ENCODE results near the gene HTATSF1. TPM values are rescaled to one million over a fixed set of nuclear protein-coding genes. Genes with fewer than 3 reads are reported as not detected.

Gene HTATSF1
- polyA plus RNA-seq, 1 donor (not counting 4 experiments of a cell fraction or from before 2014, with no cell fraction given): 3.1 TPM

- no peaks in the 10 kb centered on the region for H3K27me3 ChIP-seq (ENCODE audit: control insufficient read depth, extremely low read depth, insufficient read depth, low read length)
- no peak for TF ChIP-seq CTCF (optimal IDR thresholded peaks at IDR 0.05 in 1 of 3, IDR thresholded peaks at IDR 0.05 in 1 of 3, conservative IDR thresholded peaks at IDR 0.05 in 1 of 3; ENCODE audit: extremely low read depth in 1 of 3, insufficient read depth in 2 of 3, low read length in 3 of 3)
- TF ChIP-seq EZH2 (IDR thresholded peaks at IDR 0.05; ENCODE audit: low read length): no peak
- H3K9me3 ChIP-seq (ENCODE audit: control insufficient read depth, low read depth, low read length): no peaks in the 10 kb centered on the region
- H3K4me1 ChIP-seq (ENCODE audit: control insufficient read depth, extremely low read depth, insufficient read depth, low read length): no peaks in the 10 kb centered on the region
- dilution Hi-C loops (cut with MboI; ENCODE audit: extremely low pct_ligation_motif_present, low sequenced_read_pairs): no loop called here
- H4K20me1 ChIP-seq (ENCODE audit: control insufficient read depth, extremely low read depth, insufficient read depth, low read length): no peaks in the 10 kb centered on the region
- H3K4me3 ChIP-seq (ENCODE audit: control insufficient read depth in 2 of 3, extremely low read depth in 1 of 3, insufficient read depth in 2 of 3, low read depth in 1 of 3, low read length in 3 of 3): no peak overlapping the region
- no peak overlapping the region for H3K9ac ChIP-seq (ENCODE audit: control insufficient read depth, extremely low read depth, insufficient read depth, low read length)
- no peak overlapping the region for H3K4me2 ChIP-seq (ENCODE audit: control insufficient read depth, extremely low read depth, insufficient read depth, low read depth, low read length)
- DNase-seq (ENCODE audit: low read depth, low spot score) (no peak), FAIRE-seq (no peak)
- no peak overlapping the region for H2AFZ ChIP-seq (ENCODE audit: control insufficient read depth, low read length)
- no peaks in the 10 kb centered on the region for H3K9me1 ChIP-seq (ENCODE audit: control insufficient read depth, extremely low read depth, insufficient read depth, low read length)
- no peaks in the 10 kb centered on the region for H3K36me3 ChIP-seq (ENCODE audit: control insufficient read depth in 2 of 2, extremely low read depth in 1 of 2, insufficient read depth in 2 of 2, low read length in 2 of 2)
- H3K27ac ChIP-seq (ENCODE audit: control insufficient read depth, insufficient read depth, low read length): no peak overlapping the region
- H3K79me2 ChIP-seq (ENCODE audit: control insufficient read depth, insufficient read depth, low read length): peaks cover 20% of the 10 kb centered on the region
Measured at GRCh38 chrX:136495043-136495442, 2.3 kb upstream of the HTATSF1 start.

- TF ChIP-seq EZH2 (IDR thresholded peaks at IDR 0.05; ENCODE audit: low read length) (no peak), CTCF (optimal IDR thresholded peaks at IDR 0.05 in 1 of 3, IDR thresholded peaks at IDR 0.05 in 1 of 3, conservative IDR thresholded peaks at IDR 0.05 in 1 of 3; ENCODE audit: extremely low read depth in 1 of 3, insufficient read depth in 2 of 3, low read length in 3 of 3) (no peak)
- peak overlapping the region; percentile 81 for H3K27ac ChIP-seq (ENCODE audit: control insufficient read depth, insufficient read depth, low read length)
- no peaks in the 10 kb centered on the region for H3K4me1 ChIP-seq (ENCODE audit: control insufficient read depth, extremely low read depth, insufficient read depth, low read length)
- H3K9me3 ChIP-seq (ENCODE audit: control insufficient read depth, low read depth, low read length): no peaks in the 10 kb centered on the region
- H3K4me3 ChIP-seq (ENCODE audit: control insufficient read depth in 2 of 3, extremely low read depth in 1 of 3, insufficient read depth in 2 of 3, low read depth in 1 of 3, low read length in 3 of 3): peak overlapping the region; percentile 50 to 68 (median 64)
- no peaks in the 10 kb centered on the region for H3K36me3 ChIP-seq (ENCODE audit: control insufficient read depth in 2 of 2, extremely low read depth in 1 of 2, insufficient read depth in 2 of 2, low read length in 2 of 2)
- H3K9ac ChIP-seq (ENCODE audit: control insufficient read depth, extremely low read depth, insufficient read depth, low read length): peak overlapping the region; percentile 80
- H3K79me2 ChIP-seq (ENCODE audit: control insufficient read depth, insufficient read depth, low read length): peaks cover 20% of the 10 kb centered on the region
- H3K27me3 ChIP-seq (ENCODE audit: control insufficient read depth, extremely low read depth, insufficient read depth, low read length): no peaks in the 10 kb centered on the region
- no peak for DNase-seq (ENCODE audit: low read depth, low spot score)
- peak overlapping the region; percentile 65 for H3K4me2 ChIP-seq (ENCODE audit: control insufficient read depth, extremely low read depth, insufficient read depth, low read depth, low read length)
- no peaks in the 10 kb centered on the region for H4K20me1 ChIP-seq (ENCODE audit: control insufficient read depth, extremely low read depth, insufficient read depth, low read length)
- peak overlapping the region; percentile 86 for H2AFZ ChIP-seq (ENCODE audit: control insufficient read depth, low read length)
- H3K9me1 ChIP-seq (ENCODE audit: control insufficient read depth, extremely low read depth, insufficient read depth, low read length): no peaks in the 10 kb centered on the region
- no peak for FAIRE-seq
- dilution Hi-C loops (cut with MboI; ENCODE audit: extremely low pct_ligation_motif_present, low sequenced_read_pairs): no loop called here
Measured at GRCh38 chrX:136496186-136496763, 1.1 kb upstream of the HTATSF1 start.
